ENCODE measurements around the gene PPP2R3A.
"Not testable (repeated sequence)": the region's sequence is repeated elsewhere in the genome, so short reads cannot be mapped to it uniquely, and the experiment has no call there.

GRCh38 chr3:135935171-135935570 lies 30.4 kb upstream of the PPP2R3A start:
- not testable (repeated sequence) for TF ChIP-seq POLR2A, CTCF (IDR thresholded peaks at IDR 0.05)

Measured in body of pancreas (tissue), 4 donors.